Chondrocyte (in vitro differentiated cells): Measurements from ENCODE around the gene SH3BGRL3. TPM values are rescaled to one million over a fixed set of nuclear protein-coding genes. Genes with fewer than 3 reads are reported as not detected.

Source experiments
- DNase-seq: peaks from one replicate; pipeline ENCODE4 v3.0.0; 2021; ENCODE audit warnings: mixed read lengths, low spot score
- H3K27ac Mint-ChIP-seq: one replicate; pipeline ENCODE4 v1.8.0; 2021; ENCODE audit warnings: mild to moderate bottlenecking, moderate library complexity, mixed read lengths; ENCODE audit not compliant: unreplicated experiment
- H3K27me3 Mint-ChIP-seq: 2 replicates; pipeline ENCODE4 v1.8.0; 2021; ENCODE audit warnings: low read depth, mixed read lengths
- H3K36me3 Mint-ChIP-seq: 2 replicates; pipeline ENCODE4 v1.8.0; 2021; ENCODE audit warnings: low read depth, mixed read lengths
- H3K4me1 Mint-ChIP-seq: 2 replicates; pipeline ENCODE4 v1.8.0; 2021; ENCODE audit warnings: low read depth, mild to moderate bottlenecking, mixed read lengths
- H3K4me3 Mint-ChIP-seq: one replicate; pipeline ENCODE4 v1.8.0; 2021; ENCODE audit warnings: mild to moderate bottlenecking, moderate library complexity, mixed read lengths; ENCODE audit not compliant: unreplicated experiment
- H3K9me3 Mint-ChIP-seq: 2 replicates; pipeline ENCODE4 v1.8.0; 2021; ENCODE audit warnings: low read depth, mixed read lengths
- CTCF ChIP-seq: fragments of 200-600 bp; sonication (generic); IDR thresholded peaks from 2 replicates; pipeline ENCODE4 v1.5.0; 2021; ENCODE audit warnings: antibody characterized with exemption, mild to moderate bottlenecking, moderate library complexity
- total RNA-seq: library from RNA; stranded (reverse); gene quantifications from 3 replicates; pipeline ENCODE4 v1.2.1, GENCODE V29; 2021

SH3BGRL3 gene
- total RNA-seq, 1 donor from 2014 or later = 162 TPM

GRCh38 chr1:26284597-26285347 is 4.9 kb downstream of the SH3BGRL3 start:
- H3K27ac Mint-ChIP-seq = peak overlapping the region; percentile 97
- no peaks in the 10 kb centered on the region for H3K9me3 Mint-ChIP-seq
- H3K27me3 Mint-ChIP-seq = no peaks in the 10 kb centered on the region
- peaks cover 56% of the 10 kb centered on the region for H3K4me1 Mint-ChIP-seq
- DNase-seq = no peak
- no peak overlapping the region for H3K4me3 Mint-ChIP-seq
- TF ChIP-seq CTCF = peak; percentile 82
- H3K36me3 Mint-ChIP-seq = peaks cover 5% of the 10 kb centered on the region

GRCh38 chr1:26285366-26286063 is 5.6 kb downstream of the SH3BGRL3 start:
- DNase-seq = no peak
- peaks cover 54% of the 10 kb centered on the region for H3K4me1 Mint-ChIP-seq
- peaks cover 5% of the 10 kb centered on the region for H3K36me3 Mint-ChIP-seq
- no peaks in the 10 kb centered on the region for H3K27me3 Mint-ChIP-seq
- H3K9me3 Mint-ChIP-seq = no peaks in the 10 kb centered on the region
- TF ChIP-seq CTCF = peak; percentile 23
- H3K4me3 Mint-ChIP-seq = no peak overlapping the region
- no peak overlapping the region for H3K27ac Mint-ChIP-seq

- peaks cover 4% of the 10 kb centered on the region for H3K36me3 Mint-ChIP-seq
Observed at GRCh38 chr1:26286064-26286416, 6.2 kb downstream of the SH3BGRL3 start.

GRCh38 chr1:26287033-26287711 is 7.3 kb downstream of the SH3BGRL3 start:
- no peaks in the 10 kb centered on the region for H3K9me3 Mint-ChIP-seq
- H3K36me3 Mint-ChIP-seq = peaks cover 2% of the 10 kb centered on the region
- H3K27me3 Mint-ChIP-seq = no peaks in the 10 kb centered on the region
- peaks cover 39% of the 10 kb centered on the region for H3K4me1 Mint-ChIP-seq
- DNase-seq = no peak
- H3K4me3 Mint-ChIP-seq = no peak overlapping the region
- H3K27ac Mint-ChIP-seq = no peak overlapping the region
- TF ChIP-seq CTCF = no peak

More at GRCh38 chr1:26286064-26286416, 6.2 kb downstream of the SH3BGRL3 start:
- H3K4me3 Mint-ChIP-seq = no peak overlapping the region
- H3K9me3 Mint-ChIP-seq = no peaks in the 10 kb centered on the region
- H3K4me1 Mint-ChIP-seq = peaks cover 48% of the 10 kb centered on the region
- no peaks in the 10 kb centered on the region for H3K27me3 Mint-ChIP-seq
- H3K27ac Mint-ChIP-seq = no peak overlapping the region
- no peak for TF ChIP-seq CTCF
- no peak for DNase-seq

GRCh38 chr1:26287811-26288210 is 7.9 kb downstream of the SH3BGRL3 start:
- H3K27me3 Mint-ChIP-seq = no peaks in the 10 kb centered on the region
- DNase-seq = no peak
- no peak overlapping the region for H3K4me3 Mint-ChIP-seq
- no peaks in the 10 kb centered on the region for H3K9me3 Mint-ChIP-seq
- no peak for TF ChIP-seq CTCF
- peaks cover 32% of the 10 kb centered on the region for H3K4me1 Mint-ChIP-seq
- H3K36me3 Mint-ChIP-seq = peaks cover 2% of the 10 kb centered on the region
- H3K27ac Mint-ChIP-seq = peak overlapping the region; percentile 20
